Sigmoid colon (tissue), 7 donors: Measurements from ENCODE around the gene CSDE1. TPM values are rescaled to one million over a fixed set of nuclear protein-coding genes. Genes with fewer than 3 reads are reported as not detected.

Experiments used
- DNase-seq: peaks from one replicate; pipeline ENCODE4 v3.0.0-alpha.2; 2019
- H3K27ac ChIP-seq, 4 donors: fragments of 200-600 bp; sonication (generic); one replicate each; pipeline ENCODE4 v1.5.1; 2016 to 2019; ENCODE audit warnings: mild to moderate bottlenecking in 1 of 4
- H3K27me3 ChIP-seq, 3 donors: fragments of 200-600 bp; sonication (generic); one replicate each; pipeline ENCODE4 v1.5.1; 2019; ENCODE audit warnings: mild to moderate bottlenecking in 1 of 3
- H3K36me3 ChIP-seq, 4 donors: fragments of 200-600 bp; sonication (generic); one replicate each; pipeline ENCODE4 v1.5.1; 2016 to 2019
- H3K4me1 ChIP-seq, 4 donors: fragments of 200-600 bp; sonication (generic); one replicate each; pipeline ENCODE4 v1.5.1; 2017 to 2019
- H3K4me3 ChIP-seq, 4 donors: fragments of 200-600 bp; sonication (generic); one replicate each; pipeline ENCODE4 v1.5.1; 2017 to 2019; ENCODE audit warnings: mild to moderate bottlenecking in 2 of 4, moderate library complexity in 1 of 4
- H3K9me3 ChIP-seq, 4 donors: fragments of 200-600 bp in 3 of 4; sonication (generic) in 3 of 4; one replicate each; pipeline versions ENCODE4 v1.5.1 to v1.6.1; 2013 to 2019
- EP300 ChIP-seq, 4 donors: sonication (generic); formaldehyde crosslinking; IDR thresholded peaks; one replicate each; pipeline ENCODE4 v1.6.1; 2017; ENCODE audit warnings: antibody characterized with exemption in 4 of 4
- POLR2A ChIP-seq, 2 donors: fragments of 450-650 bp; IDR thresholded peaks; one replicate each; pipeline ENCODE4 v1.6.1; 2016; ENCODE audit warnings: antibody characterized with exemption in 2 of 2, mild to moderate bottlenecking in 2 of 2, moderate library complexity in 2 of 2
- POLR2AphosphoS5 ChIP-seq, 4 donors: sonication (generic); formaldehyde crosslinking; IDR thresholded peaks; one replicate each; pipeline ENCODE4 v1.6.1; 2017; ENCODE audit warnings: antibody characterized with exemption in 4 of 4
- WGBS, 2 donors: extraction: QIAGEN DNeasy Blood & Tissue Kit; methylation state at CpG; one replicate each; pipeline ENCODE4 v1.1.7; 2013; 5-methylcytosine and 5-hydroxymethylcytosine counted together
- intact Hi-C: fragments of 100-400 bp; cut with DNase I; formaldehyde crosslinking; loops from one replicate; pipeline ENCODE4 v1.15.1; 2023
- polyA plus RNA-seq, 3 donors: library from polyadenylated mRNA; stranded (reverse); fragments of 200-250 nt; gene quantifications; one replicate each; pipeline ENCODE4 v1.2.3, GENCODE V29; 2013
- total RNA-seq, 4 donors: library from RNA; depleted of rRNA; stranded (reverse); fragments of >200 nt; gene quantifications; one replicate each; pipeline ENCODE4 v1.1.0, GENCODE V29; 2016
- TF ChIP-seq, protein P1 (sequence below), 4 experiments: fragments of 450-650 bp in 3 of 4; fragments of 200-600 bp in 1 of 4; IDR thresholded peaks; one replicate each; pipeline ENCODE4 v1.5.1; 2016 to 2019; ENCODE audit warnings: antibody characterized with exemption in 4 of 4, mild to moderate bottlenecking in 3 of 4, moderate library complexity in 2 of 4
- donor health status: healthy with polysubstance abuse.
- donor health status: Bipolar disorder and iron deficiency.
- donor health status: healthy.

The CSDE1 gene
- total and polyA plus RNA-seq, 7 donors: 167 to 2,762 (median 1,738) TPM

DNA sequence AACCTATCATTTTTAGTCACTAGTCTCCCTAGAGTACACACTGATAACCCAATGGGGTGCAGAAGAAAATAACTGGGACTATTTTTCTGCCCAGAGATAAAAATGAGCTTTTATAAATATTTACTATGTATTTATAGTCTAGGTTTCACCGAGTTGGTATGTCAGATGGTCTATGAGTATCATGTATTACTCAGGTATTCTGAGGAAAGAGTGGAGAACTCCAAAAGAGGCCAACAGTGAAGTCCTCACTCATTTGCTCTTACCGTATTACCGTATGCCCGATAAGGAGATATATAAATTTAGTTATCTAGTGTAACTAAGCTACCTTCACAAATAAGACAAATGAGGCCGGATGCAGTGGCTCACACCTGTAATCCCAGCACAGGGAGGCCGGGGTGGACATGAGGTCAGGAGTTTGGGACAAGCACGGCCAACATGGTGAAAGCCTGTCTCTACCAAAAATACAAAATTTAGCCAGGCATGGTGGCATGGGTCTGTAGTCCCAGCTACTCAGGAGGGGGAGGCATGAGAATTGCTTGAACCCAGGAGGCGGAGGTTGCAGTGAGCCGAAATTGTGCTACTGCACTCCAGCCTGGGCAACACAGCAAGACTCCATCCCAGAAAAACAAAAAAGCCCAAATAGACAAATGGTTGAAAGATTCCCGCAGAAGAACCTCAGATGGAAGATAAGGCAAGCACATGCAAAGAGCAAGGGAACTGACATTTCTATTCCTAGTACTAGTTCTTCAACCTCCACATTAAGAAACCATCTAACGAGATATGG is 15.6 kb downstream of the CSDE1 start:
- intact Hi-C loops: no loop called here
- no peak for DNase-seq
- 91 to 96% methylated on average over 11 of the region's 11 CpGs for WGBS, 2 donors
- Histone ChIP-seq H3K4me1 (peaks cover 0 to 39% (median 14%) of the 10 kb centered on the region in 4 donors), H3K4me3 (no peak overlapping the region), H3K27me3 (no peaks in the 10 kb centered on the region), H3K27ac (no peak overlapping the region), H3K9me3 (no peaks in the 10 kb centered on the region), H3K36me3 (peaks cover 5 to 57% (median 10%) of the 10 kb centered on the region in 4 donors)
- TF ChIP-seq POLR2A (IDR thresholded peaks at IDR 0.05) (no peak), POLR2AphosphoS5 (IDR thresholded peaks at IDR 0.05) (no peak), EP300 (IDR thresholded peaks at IDR 0.05) (no peak)
- TF ChIP-seq, protein P1, sequence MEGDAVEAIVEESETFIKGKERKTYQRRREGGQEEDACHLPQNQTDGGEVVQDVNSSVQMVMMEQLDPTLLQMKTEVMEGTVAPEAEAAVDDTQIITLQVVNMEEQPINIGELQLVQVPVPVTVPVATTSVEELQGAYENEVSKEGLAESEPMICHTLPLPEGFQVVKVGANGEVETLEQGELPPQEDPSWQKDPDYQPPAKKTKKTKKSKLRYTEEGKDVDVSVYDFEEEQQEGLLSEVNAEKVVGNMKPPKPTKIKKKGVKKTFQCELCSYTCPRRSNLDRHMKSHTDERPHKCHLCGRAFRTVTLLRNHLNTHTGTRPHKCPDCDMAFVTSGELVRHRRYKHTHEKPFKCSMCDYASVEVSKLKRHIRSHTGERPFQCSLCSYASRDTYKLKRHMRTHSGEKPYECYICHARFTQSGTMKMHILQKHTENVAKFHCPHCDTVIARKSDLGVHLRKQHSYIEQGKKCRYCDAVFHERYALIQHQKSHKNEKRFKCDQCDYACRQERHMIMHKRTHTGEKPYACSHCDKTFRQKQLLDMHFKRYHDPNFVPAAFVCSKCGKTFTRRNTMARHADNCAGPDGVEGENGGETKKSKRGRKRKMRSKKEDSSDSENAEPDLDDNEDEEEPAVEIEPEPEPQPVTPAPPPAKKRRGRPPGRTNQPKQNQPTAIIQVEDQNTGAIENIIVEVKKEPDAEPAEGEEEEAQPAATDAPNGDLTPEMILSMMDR (IDR thresholded peaks at IDR 0.05): no peak

DNA sequence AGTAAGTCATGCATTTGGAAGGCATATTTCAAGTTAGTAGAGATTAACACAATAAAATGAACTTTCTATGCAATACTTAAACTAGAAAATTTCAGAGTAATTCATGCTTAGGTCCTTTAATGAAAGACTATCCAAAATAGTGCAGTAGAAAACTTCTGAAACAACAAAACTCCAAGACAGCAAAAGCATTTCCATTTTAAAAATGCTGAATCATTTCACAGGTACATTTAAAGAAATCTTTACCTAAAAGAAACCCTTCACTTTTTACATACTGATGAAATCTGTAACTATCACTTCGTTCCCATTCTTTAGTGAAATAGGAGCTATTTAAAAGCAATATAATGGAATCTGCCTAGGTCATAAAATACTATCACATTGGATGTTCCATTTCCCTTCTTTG is 17.5 kb downstream of the CSDE1 start:
- WGBS, 2 donors: 86 to 95% methylated on average over 1 of the region's 1 CpG
- TF ChIP-seq, protein P1 (IDR thresholded peaks at IDR 0.05): no peak
- TF ChIP-seq EP300 (IDR thresholded peaks at IDR 0.05): no peak
- TF ChIP-seq POLR2AphosphoS5 (IDR thresholded peaks at IDR 0.05): no peak
- no peak for TF ChIP-seq POLR2A (IDR thresholded peaks at IDR 0.05)
- H3K27ac ChIP-seq: no peak overlapping the region
- peaks cover 19 to 61% (median 27%) of the 10 kb centered on the region in 4 donors for H3K36me3 ChIP-seq
- H3K4me3 ChIP-seq: no peak overlapping the region
- intact Hi-C loops: no loop called here
- no peaks in the 10 kb centered on the region for H3K9me3 ChIP-seq
- DNase-seq: no peak
- H3K4me1 ChIP-seq: peaks cover 0 to 23% (median 2%) of the 10 kb centered on the region in 4 donors
- H3K27me3 ChIP-seq: no peaks in the 10 kb centered on the region

DNA sequence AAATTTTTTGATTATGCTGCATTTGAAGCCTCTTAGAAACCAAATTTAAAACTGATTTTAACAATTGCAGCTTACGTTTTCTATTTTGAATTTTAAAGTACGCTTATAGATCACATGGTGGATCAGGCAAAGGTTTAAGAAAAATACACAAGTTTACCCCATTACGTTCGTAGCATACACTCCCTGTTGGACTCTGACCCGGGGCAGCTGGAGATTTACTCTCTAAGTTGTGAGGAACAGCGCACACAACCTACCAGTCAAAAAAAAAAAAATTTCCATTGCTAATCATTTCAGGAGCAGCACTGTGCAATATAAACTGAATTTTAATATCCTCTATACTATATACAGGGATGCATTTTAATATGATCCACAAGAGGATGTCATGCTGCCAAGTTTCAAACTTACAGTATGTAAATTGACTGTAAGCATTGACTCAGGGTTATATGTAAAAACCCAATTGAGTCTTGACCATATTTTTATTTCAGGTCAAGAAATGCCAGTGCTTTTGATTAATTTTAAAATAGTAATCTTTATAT is 20.4 kb downstream of the CSDE1 start:
- intact Hi-C loops: no loop called here
- H3K27me3 ChIP-seq: no peaks in the 10 kb centered on the region
- peaks cover 0 to 4% (median 0%) of the 10 kb centered on the region in 4 donors for H3K4me1 ChIP-seq
- DNase-seq: no peak
- 25 to 75% methylated on average over 6 of the region's 6 CpGs for WGBS, 2 donors
- H3K27ac ChIP-seq: no peak overlapping the region
- TF ChIP-seq POLR2AphosphoS5 (IDR thresholded peaks at IDR 0.05): no peak
- TF ChIP-seq, protein P1 (IDR thresholded peaks at IDR 0.05): no peak
- TF ChIP-seq EP300 (IDR thresholded peaks at IDR 0.05): no peak
- TF ChIP-seq POLR2A (IDR thresholded peaks at IDR 0.05): no peak
- peaks cover 36 to 86% (median 43%) of the 10 kb centered on the region in 4 donors for H3K36me3 ChIP-seq
- H3K9me3 ChIP-seq: no peaks in the 10 kb centered on the region
- no peak overlapping the region for H3K4me3 ChIP-seq

DNA sequence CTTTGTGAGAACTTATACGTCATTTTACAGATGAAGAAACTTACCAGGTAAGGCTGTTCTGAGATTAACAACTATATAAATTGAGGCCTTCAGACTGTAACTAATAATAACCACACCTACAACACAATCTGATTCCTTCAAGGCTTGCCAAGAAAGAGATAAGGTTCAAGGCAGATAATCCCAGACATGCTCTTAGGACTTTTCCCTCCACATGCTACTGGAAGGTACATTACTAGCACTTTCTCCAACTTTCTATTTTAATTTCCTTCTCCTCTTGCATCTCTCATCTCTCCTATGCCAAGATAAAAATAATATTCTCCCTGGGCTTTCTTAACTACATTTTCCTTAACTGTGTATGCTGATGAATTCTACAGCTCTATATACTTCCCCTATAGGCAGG is 22.3 kb downstream of the CSDE1 start:
- no peak overlapping the region for H3K27ac ChIP-seq
- H3K36me3 ChIP-seq: peaks cover 44 to 93% (median 53%) of the 10 kb centered on the region in 4 donors
- DNase-seq: no peak
- H3K4me3 ChIP-seq: no peak overlapping the region
- intact Hi-C loops: no loop called here
- peaks cover 0 to 5% (median 0%) of the 10 kb centered on the region in 4 donors for H3K4me1 ChIP-seq
- no peaks in the 10 kb centered on the region for H3K27me3 ChIP-seq
- WGBS, 2 donors: 90% methylated on average over 1 of the region's 1 CpG
- TF ChIP-seq POLR2AphosphoS5 (IDR thresholded peaks at IDR 0.05): no peak
- TF ChIP-seq, protein P1 (IDR thresholded peaks at IDR 0.05): no peak
- no peak for TF ChIP-seq EP300 (IDR thresholded peaks at IDR 0.05)
- TF ChIP-seq POLR2A (IDR thresholded peaks at IDR 0.05): no peak
- H3K9me3 ChIP-seq: no peaks in the 10 kb centered on the region
